Endodermal cell (in vitro differentiated cells): ENCODE measurements around the gene ACAT2. TPM values are rescaled to one million over a fixed set of nuclear protein-coding genes. Genes with fewer than 3 reads are reported as not detected.

ENCODE experiments used
- DNase-seq: peaks from one replicate; pipeline ENCODE4 v3.0.0-alpha.2; 2017
- H3K27ac ChIP-seq: 2 replicates; pipeline ENCODE4 v1.5.1; 2013; ENCODE audit warnings: mild to moderate bottlenecking, low read depth, low read length, moderate library complexity
- H3K27me3 ChIP-seq: 2 replicates; pipeline ENCODE4 v1.6.1; 2013; ENCODE audit warnings: mild to moderate bottlenecking, low read length, moderate library complexity; ENCODE audit not compliant: insufficient read depth, control insufficient read depth, poor library complexity, severe bottlenecking
- H3K36me3 ChIP-seq: 2 replicates; pipeline ENCODE4 v1.7.0; 2013; ENCODE audit warnings: mild to moderate bottlenecking, low read length, moderate library complexity; ENCODE audit not compliant: control insufficient read depth, insufficient read depth
- H3K4me1 ChIP-seq: one replicate; pipeline ENCODE4 v1.7.0; 2013; ENCODE audit warnings: low read length; ENCODE audit not compliant: control insufficient read depth, insufficient read depth
- H3K4me3 ChIP-seq: 2 replicates; pipeline ENCODE4 v1.5.1; 2013; ENCODE audit warnings: mild to moderate bottlenecking, low read length, moderate library complexity
- H3K9ac ChIP-seq: 2 replicates; pipeline ENCODE4 v1.6.1; 2013; ENCODE audit warnings: mild to moderate bottlenecking, low read length, moderate library complexity; ENCODE audit not compliant: poor library complexity, severe bottlenecking; ENCODE audit errors: extremely low read depth
- H3K9me3 ChIP-seq: 2 replicates; pipeline ENCODE4 v1.6.1; 2013; ENCODE audit warnings: mild to moderate bottlenecking, low read length, moderate library complexity; ENCODE audit not compliant: control insufficient read depth
- H3K27ac Mint-ChIP-seq: 2 replicates; pipeline ENCODE4 v1.8.0; 2020; ENCODE audit warnings: mixed read lengths
- H3K27me3 Mint-ChIP-seq: 2 replicates; pipeline ENCODE4 v1.8.0; 2021; ENCODE audit warnings: mild to moderate bottlenecking, mixed read lengths; ENCODE audit not compliant: insufficient read depth
- H3K36me3 Mint-ChIP-seq: 2 replicates; pipeline ENCODE4 v1.8.0; 2020; ENCODE audit warnings: low read depth, mixed read lengths
- H3K4me1 Mint-ChIP-seq: 2 replicates; pipeline ENCODE4 v1.8.0; 2020; ENCODE audit warnings: mixed read lengths
- H3K4me3 Mint-ChIP-seq: 2 replicates; pipeline ENCODE4 v1.8.0; 2020; ENCODE audit warnings: mild to moderate bottlenecking, moderate library complexity, mixed read lengths
- H3K9me3 Mint-ChIP-seq: 2 replicates; pipeline ENCODE4 v1.8.0; 2020; ENCODE audit warnings: mild to moderate bottlenecking, mixed read lengths
- WGBS, 2 experiments: methylation state at CpG; one replicate each; pipeline versions ENCODE4 v1.1.5 to v1.1.7; 2013; ENCODE audit warnings: missing lambda C conversion rate in 2 of 2, mixed read lengths in 1 of 2; ENCODE audit not compliant: insufficient coverage in 1 of 2, insufficient read length in 1 of 2; 5-methylcytosine and 5-hydroxymethylcytosine counted together
- total RNA-seq, 2 donors: library from RNA; stranded (reverse); fragmentation: NEBNext Ultra II Directional in 1 of 2; extraction: Animal tissue kit (Norgen Biotek cat#: 25700) in 1 of 2; gene quantifications; 2 replicates in 1 of 2; 3 replicates in 1 of 2; pipeline ENCODE4 v1.2.1, GENCODE V29; 2021
- TF ChIP-seq, protein P1 (sequence below): fragments of 200-600 bp; sonication (generic); conservative IDR thresholded peaks from 2 replicates; pipeline ENCODE4 v1.5.0; 2021; ENCODE audit warnings: antibody characterized with exemption, mild to moderate bottlenecking

Gene ACAT2
- total RNA-seq, 2 donors from 2014 or later = 108 to 147 TPM

- Mint-ChIP-seq H3K27ac (no peak overlapping the region), H3K36me3 (peaks cover 73% of the 10 kb centered on the region), H3K27me3 (no peaks in the 10 kb centered on the region), H3K9me3 (no peaks in the 10 kb centered on the region), H3K4me3 (no peak overlapping the region), H3K4me1 (peaks cover 9% of the 10 kb centered on the region)
- 86 to 97% methylated on average over 5 of the region's 6 CpGs for WGBS, 2 experiments
- peaks cover 99% of the 10 kb centered on the region for H3K36me3 ChIP-seq
- no peaks in the 10 kb centered on the region for H3K9me3 ChIP-seq
- H3K27me3 ChIP-seq = no peaks in the 10 kb centered on the region
- no peak overlapping the region for H3K4me3 ChIP-seq
- DNase-seq = no peak
- H3K4me1 ChIP-seq = peaks cover 5% of the 10 kb centered on the region
- TF ChIP-seq, protein P1, sequence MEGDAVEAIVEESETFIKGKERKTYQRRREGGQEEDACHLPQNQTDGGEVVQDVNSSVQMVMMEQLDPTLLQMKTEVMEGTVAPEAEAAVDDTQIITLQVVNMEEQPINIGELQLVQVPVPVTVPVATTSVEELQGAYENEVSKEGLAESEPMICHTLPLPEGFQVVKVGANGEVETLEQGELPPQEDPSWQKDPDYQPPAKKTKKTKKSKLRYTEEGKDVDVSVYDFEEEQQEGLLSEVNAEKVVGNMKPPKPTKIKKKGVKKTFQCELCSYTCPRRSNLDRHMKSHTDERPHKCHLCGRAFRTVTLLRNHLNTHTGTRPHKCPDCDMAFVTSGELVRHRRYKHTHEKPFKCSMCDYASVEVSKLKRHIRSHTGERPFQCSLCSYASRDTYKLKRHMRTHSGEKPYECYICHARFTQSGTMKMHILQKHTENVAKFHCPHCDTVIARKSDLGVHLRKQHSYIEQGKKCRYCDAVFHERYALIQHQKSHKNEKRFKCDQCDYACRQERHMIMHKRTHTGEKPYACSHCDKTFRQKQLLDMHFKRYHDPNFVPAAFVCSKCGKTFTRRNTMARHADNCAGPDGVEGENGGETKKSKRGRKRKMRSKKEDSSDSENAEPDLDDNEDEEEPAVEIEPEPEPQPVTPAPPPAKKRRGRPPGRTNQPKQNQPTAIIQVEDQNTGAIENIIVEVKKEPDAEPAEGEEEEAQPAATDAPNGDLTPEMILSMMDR = no peak
- H3K27ac ChIP-seq = no peak overlapping the region
- H3K9ac ChIP-seq = no peak overlapping the region
Observed at GRCh38 chr6:159753081-159753872, 8.6 kb upstream of the ACAT2 start.

GRCh38 chr6:159754401-159754800, 7.4 kb upstream of the ACAT2 start:
- H3K4me3 Mint-ChIP-seq = no peak overlapping the region
- peaks cover 67% of the 10 kb centered on the region for H3K36me3 Mint-ChIP-seq
- TF ChIP-seq, protein P1 = no peak
- H3K27ac ChIP-seq = no peak overlapping the region
- H3K4me1 ChIP-seq = peaks cover 5% of the 10 kb centered on the region
- no peak overlapping the region for H3K4me3 ChIP-seq
- no peaks in the 10 kb centered on the region for H3K9me3 ChIP-seq
- peaks cover 9% of the 10 kb centered on the region for H3K4me1 Mint-ChIP-seq
- H3K9me3 Mint-ChIP-seq = no peaks in the 10 kb centered on the region
- H3K27me3 Mint-ChIP-seq = no peaks in the 10 kb centered on the region
- WGBS, 2 experiments = 85 to 100% methylated on average over 2 of the region's 2 CpGs
- no peak overlapping the region for H3K9ac ChIP-seq
- H3K27me3 ChIP-seq = no peaks in the 10 kb centered on the region
- peaks cover 97% of the 10 kb centered on the region for H3K36me3 ChIP-seq
- DNase-seq = no peak
- H3K27ac Mint-ChIP-seq = no peak overlapping the region

- H3K27ac ChIP-seq = no peak overlapping the region
- peaks cover 93% of the 10 kb centered on the region for H3K36me3 ChIP-seq
Observed at GRCh38 chr6:159754959-159755914, 6.6 kb upstream of the ACAT2 start.

More at GRCh38 chr6:159754959-159755914, 6.6 kb upstream of the ACAT2 start:
- H3K4me3 Mint-ChIP-seq = no peak overlapping the region
- peak overlapping the region; percentile 57 for H3K27ac Mint-ChIP-seq
- 96 to 98% methylated on average over 8 to 15 of the region's 15 CpGs for WGBS, 2 experiments
- H3K9me3 Mint-ChIP-seq = no peaks in the 10 kb centered on the region
- H3K4me1 Mint-ChIP-seq = peaks cover 10% of the 10 kb centered on the region
- H3K36me3 Mint-ChIP-seq = peaks cover 61% of the 10 kb centered on the region
- H3K9ac ChIP-seq = no peak overlapping the region
- TF ChIP-seq, protein P1 = no peak
- H3K27me3 ChIP-seq = no peaks in the 10 kb centered on the region
- H3K4me3 ChIP-seq = no peak overlapping the region
- no peaks in the 10 kb centered on the region for H3K9me3 ChIP-seq
- H3K27me3 Mint-ChIP-seq = no peaks in the 10 kb centered on the region
- peaks cover 8% of the 10 kb centered on the region for H3K4me1 ChIP-seq
- no peak for DNase-seq
